HG02973 (cell line): ENCODE results near the gene SIAE.

Source experiments
- ATAC-seq: cut with Tn5 transposase; IDR thresholded peaks from one replicate; pipeline ENCODE4 v1.9.1; 2021; ENCODE audit warnings: moderate library complexity; ENCODE audit not compliant: unreplicated experiment

Gene SIAE

GRCh38 chr11:124583781-124584180 is 89.8 kb downstream of the SIAE start:
- ATAC-seq = no peak
